IPS-18a (cell line): ENCODE data around the gene OR6S1.
A peak's percentile ranks its signal among the peaks of the same experiment; 100 is the strongest.

Source experiments
- H3K27ac ChIP-seq: one replicate; pipeline ENCODE4 v1.5.1; 2013; ENCODE audit warnings: low read length
- H3K27me3 ChIP-seq: one replicate; pipeline ENCODE4 v1.6.1; 2013; ENCODE audit warnings: mild to moderate bottlenecking, low read length; ENCODE audit not compliant: control insufficient read depth, insufficient read depth
- H3K36me3 ChIP-seq: one replicate; pipeline ENCODE4 v1.6.1; 2013; ENCODE audit warnings: low read depth, low read length; ENCODE audit not compliant: control insufficient read depth
- H3K4me1 ChIP-seq: one replicate; pipeline ENCODE4 v1.6.1; 2013; ENCODE audit warnings: low read depth, low read length; ENCODE audit not compliant: control insufficient read depth
- H3K4me3 ChIP-seq: one replicate; pipeline ENCODE4 v1.5.1; 2013; ENCODE audit warnings: low read length
- H3K9ac ChIP-seq: one replicate; pipeline ENCODE4 v1.6.1; 2013; ENCODE audit warnings: mild to moderate bottlenecking, low read length, moderate library complexity
- H3K9me3 ChIP-seq: one replicate; pipeline ENCODE4 v1.6.1; 2013; ENCODE audit warnings: low read depth, low read length; ENCODE audit not compliant: control insufficient read depth

OR6S1 gene

GRCh38 chr14:20662968-20663732 is 21.7 kb upstream of the OR6S1 start:
- Histone ChIP-seq H3K4me1 (no peaks in the 10 kb centered on the region), H3K36me3 (no peaks in the 10 kb centered on the region), H3K4me3 (peak overlapping the region; percentile 88), H3K27ac (no peak overlapping the region), H3K9ac (peak overlapping the region; percentile 30), H3K9me3 (no peaks in the 10 kb centered on the region), H3K27me3 (peaks cover 30% of the 10 kb centered on the region)

DNA sequence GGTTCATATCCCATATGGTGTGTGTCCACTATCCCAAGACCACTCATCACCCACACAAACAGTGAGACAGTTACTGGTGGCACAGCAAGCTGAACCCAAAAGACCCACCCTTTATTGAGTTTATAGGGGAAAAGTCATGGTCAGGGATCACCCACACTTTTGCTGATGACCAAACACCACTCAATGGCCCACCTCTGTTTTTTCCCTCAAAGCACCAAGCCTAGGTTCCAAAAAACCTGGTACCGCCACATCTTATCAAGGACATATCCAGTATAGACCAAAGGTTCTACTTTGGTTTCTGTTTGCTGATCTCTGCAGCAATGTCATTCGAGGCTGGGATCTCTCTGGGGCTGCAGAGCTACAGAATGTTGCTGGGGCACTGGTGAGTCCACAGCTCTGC is 19.7 kb upstream of the OR6S1 start:
- H3K27ac ChIP-seq, result no peak overlapping the region
- H3K36me3 ChIP-seq, result no peaks in the 10 kb centered on the region
- no peaks in the 10 kb centered on the region for H3K4me1 ChIP-seq
- no peaks in the 10 kb centered on the region for H3K9me3 ChIP-seq
- no peak overlapping the region for H3K9ac ChIP-seq
- H3K4me3 ChIP-seq, result no peak overlapping the region
- peaks cover 42% of the 10 kb centered on the region for H3K27me3 ChIP-seq

GRCh38 chr14:20659813-20660395 is 18.4 kb upstream of the OR6S1 start:
- Histone ChIP-seq H3K27me3 (peaks cover 54% of the 10 kb centered on the region), H3K9ac (no peak overlapping the region), H3K4me3 (no peak overlapping the region), H3K27ac (no peak overlapping the region), H3K36me3 (no peaks in the 10 kb centered on the region), H3K9me3 (no peaks in the 10 kb centered on the region), H3K4me1 (no peaks in the 10 kb centered on the region)

GRCh38 chr14:20659336-20659735 is 17.8 kb upstream of the OR6S1 start:
- Histone ChIP-seq H3K36me3 (no peaks in the 10 kb centered on the region), H3K4me3 (no peak overlapping the region), H3K27ac (no peak overlapping the region), H3K9ac (no peak overlapping the region), H3K9me3 (no peaks in the 10 kb centered on the region), H3K4me1 (no peaks in the 10 kb centered on the region), H3K27me3 (peaks cover 50% of the 10 kb centered on the region)

DNA sequence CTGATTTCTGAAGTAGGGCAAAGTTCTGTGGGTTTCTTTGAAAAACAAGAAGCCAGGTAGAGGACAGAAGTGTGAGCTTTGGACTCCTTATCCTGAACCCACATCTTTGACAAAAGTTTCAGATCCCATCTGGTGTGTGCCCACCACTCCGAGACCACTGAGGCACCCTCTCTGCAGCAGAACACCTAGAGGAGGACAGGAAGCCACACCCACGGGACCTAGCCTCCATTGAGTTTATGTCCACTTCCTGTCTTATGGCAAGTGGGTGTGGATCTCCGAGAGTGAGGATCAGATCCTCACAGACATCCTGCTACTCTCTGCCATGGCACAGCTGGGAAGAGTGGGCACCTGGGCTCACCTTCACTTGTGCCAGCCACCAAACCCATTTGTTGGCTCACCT is 16.8 kb upstream of the OR6S1 start:
- Histone ChIP-seq H3K9me3 (no peaks in the 10 kb centered on the region), H3K9ac (no peak overlapping the region), H3K4me3 (peak overlapping the region; percentile 55)

GRCh38 chr14:20657216-20658211 is 16.0 kb upstream of the OR6S1 start:
- Histone ChIP-seq H3K36me3 (no peaks in the 10 kb centered on the region), H3K27me3 (peaks cover 42% of the 10 kb centered on the region), H3K4me3 (peak overlapping the region; percentile 55), H3K27ac (no peak overlapping the region), H3K9me3 (no peaks in the 10 kb centered on the region), H3K4me1 (no peaks in the 10 kb centered on the region), H3K9ac (no peak overlapping the region)

More for the DNA sequence above, 16.8 kb upstream of the OR6S1 start:
- H3K27ac ChIP-seq, result no peak overlapping the region
- H3K36me3 ChIP-seq, result no peaks in the 10 kb centered on the region
- no peaks in the 10 kb centered on the region for H3K4me1 ChIP-seq
- peaks cover 47% of the 10 kb centered on the region for H3K27me3 ChIP-seq

- Histone ChIP-seq H3K9me3 (no peaks in the 10 kb centered on the region), H3K4me3 (no peak overlapping the region), H3K4me1 (no peaks in the 10 kb centered on the region), H3K9ac (no peak overlapping the region), H3K36me3 (no peaks in the 10 kb centered on the region), H3K27ac (no peak overlapping the region), H3K27me3 (peaks cover 34% of the 10 kb centered on the region)
Observed at GRCh38 chr14:20656274-20656673, 14.8 kb upstream of the OR6S1 start.

- Histone ChIP-seq H3K9ac (no peak overlapping the region), H3K36me3 (no peaks in the 10 kb centered on the region), H3K27me3 (peaks cover 34% of the 10 kb centered on the region)
Observed at GRCh38 chr14:20655851-20656250, 14.4 kb upstream of the OR6S1 start.

DNA sequence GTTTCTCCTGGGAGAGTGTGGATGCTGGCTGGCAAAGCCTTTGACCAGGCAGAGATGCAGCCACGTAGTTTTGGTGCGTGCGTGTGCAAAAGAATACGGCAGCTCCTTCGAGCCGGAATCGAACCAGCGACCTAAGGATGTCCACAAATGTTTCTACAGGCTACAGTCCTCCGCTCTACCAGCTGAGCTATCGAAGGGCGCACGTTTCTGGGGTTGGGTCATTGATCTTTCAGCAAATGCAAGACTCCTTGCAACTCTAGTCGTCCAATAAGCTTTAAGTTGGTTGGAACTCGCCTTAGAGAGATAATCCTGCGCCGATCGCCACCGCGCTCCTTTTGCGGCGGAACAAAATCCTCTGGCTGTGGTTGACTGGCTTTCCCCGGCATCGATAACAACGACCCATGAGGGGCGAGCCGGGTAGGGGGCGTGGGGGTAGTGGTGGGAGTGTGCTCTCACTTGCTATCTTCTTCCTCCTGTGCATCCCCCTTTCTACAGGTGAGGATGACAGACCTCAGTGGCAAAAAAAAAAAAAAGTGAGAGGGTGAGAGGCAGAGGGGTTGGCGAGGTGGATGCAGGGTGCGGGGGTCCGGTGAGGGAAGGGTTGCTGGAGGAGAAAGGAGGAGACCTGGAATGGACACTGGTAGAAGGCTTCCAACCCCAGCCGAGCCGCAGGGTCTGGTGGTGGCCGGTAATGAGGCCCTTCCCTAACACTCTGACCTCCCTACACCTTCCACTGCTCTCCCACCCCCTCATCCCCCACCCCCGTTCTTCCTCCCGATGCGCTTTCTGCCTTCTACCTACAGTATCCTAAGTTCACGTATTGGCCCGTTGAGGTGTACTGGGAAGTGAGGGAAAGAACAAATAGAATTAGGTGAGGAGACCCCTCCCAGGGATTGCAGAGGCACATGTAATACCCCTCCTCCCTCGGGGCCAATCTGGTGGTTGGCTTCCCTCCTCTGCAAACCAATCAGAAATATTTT is 11.8 kb upstream of the OR6S1 start:
- Histone ChIP-seq H3K9ac (peak overlapping the region; percentile 56), H3K27me3 (peaks cover 34% of the 10 kb centered on the region), H3K27ac (no peak overlapping the region), H3K4me3 (peak overlapping the region; percentile 83), H3K9me3 (no peaks in the 10 kb centered on the region), H3K4me1 (no peaks in the 10 kb centered on the region), H3K36me3 (no peaks in the 10 kb centered on the region)

More at GRCh38 chr14:20655851-20656250, 14.4 kb upstream of the OR6S1 start:
- no peak overlapping the region for H3K27ac ChIP-seq
- H3K4me1 ChIP-seq, result no peaks in the 10 kb centered on the region
- no peaks in the 10 kb centered on the region for H3K9me3 ChIP-seq
- no peak overlapping the region for H3K4me3 ChIP-seq

- Histone ChIP-seq H3K4me3 (no peak overlapping the region), H3K4me1 (no peaks in the 10 kb centered on the region), H3K9me3 (no peaks in the 10 kb centered on the region), H3K27me3 (no peaks in the 10 kb centered on the region), H3K36me3 (no peaks in the 10 kb centered on the region), H3K9ac (no peak overlapping the region), H3K27ac (no peak overlapping the region)
Observed at GRCh38 chr14:20645481-20645880, 4.0 kb upstream of the OR6S1 start.
